GM21723 (cell line): Measurements from ENCODE around the gene PLCE1.

Source experiments
- ATAC-seq: cut with Tn5 transposase; IDR thresholded peaks from one replicate; pipeline ENCODE4 v1.9.1; 2021; ENCODE audit warnings: mild to moderate bottlenecking, moderate library complexity; ENCODE audit not compliant: unreplicated experiment

The PLCE1 gene

GRCh38 chr10:94016727-94017714 is 23.3 kb downstream of the PLCE1 start:
- no peak for ATAC-seq

- ATAC-seq, result no peak
Measured at GRCh38 chr10:94018107-94018506, 24.4 kb downstream of the PLCE1 start.

GRCh38 chr10:94023906-94024305 is 30.2 kb downstream of the PLCE1 start:
- no peak for ATAC-seq

GRCh38 chr10:94024407-94024806 is 30.7 kb downstream of the PLCE1 start:
- no peak for ATAC-seq

- no peak for ATAC-seq
Measured at GRCh38 chr10:94025806-94026205, 32.1 kb downstream of the PLCE1 start.

GRCh38 chr10:94027197-94027596 is 33.5 kb downstream of the PLCE1 start:
- no peak for ATAC-seq

GRCh38 chr10:94029955-94030354 is 36.2 kb downstream of the PLCE1 start:
- ATAC-seq, result no peak

GRCh38 chr10:94035982-94036765 is 42.4 kb downstream of the PLCE1 start:
- no peak for ATAC-seq

- ATAC-seq, result no peak
Measured at GRCh38 chr10:94036766-94037033, 43.0 kb downstream of the PLCE1 start.

GRCh38 chr10:94037286-94037685 is 43.6 kb downstream of the PLCE1 start:
- ATAC-seq, result no peak

- ATAC-seq, result no peak
Measured at GRCh38 chr10:94038024-94038423, 44.3 kb downstream of the PLCE1 start.

- ATAC-seq, result no peak
Measured at GRCh38 chr10:94041206-94041605, 47.5 kb downstream of the PLCE1 start.

GRCh38 chr10:94042001-94042833 is 48.5 kb downstream of the PLCE1 start:
- no peak for ATAC-seq

- no peak for ATAC-seq
Measured at GRCh38 chr10:94042834-94043175, 49.1 kb downstream of the PLCE1 start.
